GM06990 (cell line): Measurements from ENCODE around the gene ZFAND3.

Experiments
- DNase-seq: peaks from one replicate; pipeline ENCODE4 v3.0.0-alpha.2; 2011; ENCODE audit not compliant: insufficient read length; ENCODE audit errors: extremely low read depth
- H3K27me3 ChIP-seq: replicated peaks from 2 replicates; pipeline ENCODE4 v1.6.0; 2011; ENCODE audit warnings: low read length; ENCODE audit not compliant: control insufficient read depth, insufficient read depth
- H3K36me3 ChIP-seq: 2 replicates; pipeline ENCODE4 v1.5.1; 2011; ENCODE audit warnings: low read length; ENCODE audit not compliant: control insufficient read depth, insufficient read depth
- H3K4me3 ChIP-seq: replicated peaks from 2 replicates; pipeline ENCODE4 v1.5.1; 2011; ENCODE audit warnings: low read depth, mild to moderate bottlenecking, control low read depth, low read length
- TF ChIP-seq, protein P1 (sequence below): IDR thresholded peaks from 2 replicates; pipeline ENCODE4 v1.5.1; 2011; ENCODE audit warnings: low read length, control low read depth, mild to moderate bottlenecking, inconsistent platforms; ENCODE audit not compliant: insufficient read depth, poor library complexity, severe bottlenecking

ZFAND3 gene

DNA sequence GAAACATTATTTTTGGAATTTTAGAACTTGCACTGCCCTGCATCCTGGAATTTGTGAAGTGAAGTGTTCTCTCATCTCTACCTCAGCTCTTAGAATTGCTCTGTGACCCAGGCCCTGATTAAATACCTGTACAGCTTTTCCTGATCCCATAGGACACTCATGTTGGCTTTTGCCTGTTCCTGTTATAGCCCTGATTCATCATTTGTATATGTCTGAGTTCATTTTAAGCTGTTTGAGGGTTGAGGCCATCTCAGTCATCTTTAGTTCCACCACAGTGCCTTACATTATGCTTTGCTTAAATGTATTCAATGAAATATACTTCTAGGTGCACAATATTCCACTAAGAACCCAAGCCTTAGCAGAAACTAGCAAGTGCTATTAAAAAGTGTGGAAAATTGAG is 26.4 kb downstream of the ZFAND3 start:
- H3K27me3 ChIP-seq: no peaks in the 10 kb centered on the region
- no peaks in the 10 kb centered on the region for H3K36me3 ChIP-seq
- DNase-seq: no peak
- TF ChIP-seq, protein P1, sequence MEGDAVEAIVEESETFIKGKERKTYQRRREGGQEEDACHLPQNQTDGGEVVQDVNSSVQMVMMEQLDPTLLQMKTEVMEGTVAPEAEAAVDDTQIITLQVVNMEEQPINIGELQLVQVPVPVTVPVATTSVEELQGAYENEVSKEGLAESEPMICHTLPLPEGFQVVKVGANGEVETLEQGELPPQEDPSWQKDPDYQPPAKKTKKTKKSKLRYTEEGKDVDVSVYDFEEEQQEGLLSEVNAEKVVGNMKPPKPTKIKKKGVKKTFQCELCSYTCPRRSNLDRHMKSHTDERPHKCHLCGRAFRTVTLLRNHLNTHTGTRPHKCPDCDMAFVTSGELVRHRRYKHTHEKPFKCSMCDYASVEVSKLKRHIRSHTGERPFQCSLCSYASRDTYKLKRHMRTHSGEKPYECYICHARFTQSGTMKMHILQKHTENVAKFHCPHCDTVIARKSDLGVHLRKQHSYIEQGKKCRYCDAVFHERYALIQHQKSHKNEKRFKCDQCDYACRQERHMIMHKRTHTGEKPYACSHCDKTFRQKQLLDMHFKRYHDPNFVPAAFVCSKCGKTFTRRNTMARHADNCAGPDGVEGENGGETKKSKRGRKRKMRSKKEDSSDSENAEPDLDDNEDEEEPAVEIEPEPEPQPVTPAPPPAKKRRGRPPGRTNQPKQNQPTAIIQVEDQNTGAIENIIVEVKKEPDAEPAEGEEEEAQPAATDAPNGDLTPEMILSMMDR: no peak
- H3K4me3 ChIP-seq: no peak overlapping the region

DNA sequence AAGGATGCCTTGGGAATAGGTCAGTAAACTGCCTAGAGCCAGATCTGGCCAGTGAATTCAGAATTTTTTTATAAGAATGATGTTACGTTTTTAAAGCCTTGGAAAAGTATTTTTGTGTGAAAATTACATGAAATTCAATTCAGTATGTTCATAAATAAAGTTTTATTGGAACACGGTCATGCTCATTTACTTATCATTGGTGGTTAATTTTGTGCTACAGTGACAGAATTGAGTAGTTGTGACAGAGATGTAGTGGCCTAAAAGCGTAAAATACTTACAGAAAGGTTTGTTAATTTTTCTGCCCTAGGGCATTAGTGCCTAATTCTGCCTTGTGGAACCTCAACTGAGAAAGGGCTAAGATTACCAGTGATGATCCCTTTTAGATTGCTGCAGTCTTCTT is 28.2 kb downstream of the ZFAND3 start:
- no peak for DNase-seq
- Histone ChIP-seq H3K4me3 (no peak overlapping the region), H3K27me3 (no peaks in the 10 kb centered on the region), H3K36me3 (no peaks in the 10 kb centered on the region)
- TF ChIP-seq, protein P1: no peak

- TF ChIP-seq, protein P1: no peak
- Histone ChIP-seq H3K4me3 (no peak overlapping the region), H3K36me3 (no peaks in the 10 kb centered on the region), H3K27me3 (no peaks in the 10 kb centered on the region)
- no peak for DNase-seq
Observed at GRCh38 chr6:37848371-37848770, 28.8 kb downstream of the ZFAND3 start.

DNA sequence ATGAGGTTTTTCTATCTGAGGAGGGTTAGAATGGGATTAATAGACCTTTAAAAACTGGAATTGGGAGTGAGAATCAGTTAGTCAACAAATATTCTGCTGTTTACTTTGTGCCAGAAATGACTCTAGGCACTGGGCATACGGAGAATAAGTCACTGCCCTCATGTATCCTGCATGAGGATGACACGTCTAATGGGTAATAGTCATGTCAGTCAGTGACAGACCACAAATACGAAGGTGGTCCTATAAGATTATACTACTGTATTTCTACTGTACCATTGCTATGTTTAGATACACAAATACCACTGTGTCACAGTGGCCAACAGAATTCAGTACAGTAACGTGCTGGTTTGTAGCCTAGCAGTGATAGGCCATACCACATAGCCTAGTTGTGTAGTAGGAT is 30.7 kb downstream of the ZFAND3 start:
- no peaks in the 10 kb centered on the region for H3K36me3 ChIP-seq
- no peak overlapping the region for H3K4me3 ChIP-seq
- TF ChIP-seq, protein P1: no peak
- H3K27me3 ChIP-seq: no peaks in the 10 kb centered on the region
- DNase-seq: no peak

- Histone ChIP-seq H3K27me3 (no peaks in the 10 kb centered on the region), H3K4me3 (no peak overlapping the region), H3K36me3 (no peaks in the 10 kb centered on the region)
- TF ChIP-seq, protein P1: no peak
- DNase-seq: no peak
Observed at GRCh38 chr6:37850728-37851285, 31.3 kb downstream of the ZFAND3 start.

- H3K4me3 ChIP-seq: no peak overlapping the region
- DNase-seq: no peak
- no peaks in the 10 kb centered on the region for H3K27me3 ChIP-seq
- TF ChIP-seq, protein P1: no peak
- H3K36me3 ChIP-seq: no peaks in the 10 kb centered on the region
Observed at GRCh38 chr6:37851997-37852524, 32.5 kb downstream of the ZFAND3 start.
